NK-92 (cell line): ENCODE measurements around the gene KLHL29.

Experiments
- DNase-seq: peaks from one replicate; lab custom pipeline; 2025; ENCODE audit not compliant: unreplicated experiment; lab: John Stamatoyannopoulos, UW

The KLHL29 gene

GRCh38 chr2:23586741-23587306, 201.8 kb downstream of the KLHL29 start:
- no peak for DNase-seq

DNA sequence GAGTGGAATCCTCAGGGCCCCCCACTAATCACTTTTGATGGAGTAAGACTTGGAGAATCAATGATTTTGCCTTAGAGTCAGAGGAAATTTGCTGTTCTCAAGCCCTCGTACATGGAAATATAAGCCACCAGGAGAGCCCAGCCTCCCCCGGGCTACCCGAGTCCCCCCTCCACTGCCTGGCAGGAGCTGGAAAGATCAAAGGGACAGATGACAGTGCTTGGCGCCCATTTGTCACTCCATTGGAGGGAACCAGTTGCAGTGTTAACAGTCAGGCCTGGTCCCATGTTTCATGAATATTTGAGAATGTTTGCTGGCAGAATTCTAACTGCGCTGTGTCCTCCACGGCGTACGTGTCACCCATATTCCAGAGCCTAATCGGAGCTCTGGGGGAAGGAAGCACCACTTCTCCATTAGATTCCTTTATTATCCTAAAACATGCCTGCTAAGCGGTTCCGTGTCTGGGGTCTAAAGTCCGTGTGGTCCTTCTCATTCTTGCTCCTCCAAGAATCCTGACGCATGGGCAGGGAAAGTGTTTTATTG, 202.4 kb downstream of the KLHL29 start:
- DNase-seq, result no peak

DNA sequence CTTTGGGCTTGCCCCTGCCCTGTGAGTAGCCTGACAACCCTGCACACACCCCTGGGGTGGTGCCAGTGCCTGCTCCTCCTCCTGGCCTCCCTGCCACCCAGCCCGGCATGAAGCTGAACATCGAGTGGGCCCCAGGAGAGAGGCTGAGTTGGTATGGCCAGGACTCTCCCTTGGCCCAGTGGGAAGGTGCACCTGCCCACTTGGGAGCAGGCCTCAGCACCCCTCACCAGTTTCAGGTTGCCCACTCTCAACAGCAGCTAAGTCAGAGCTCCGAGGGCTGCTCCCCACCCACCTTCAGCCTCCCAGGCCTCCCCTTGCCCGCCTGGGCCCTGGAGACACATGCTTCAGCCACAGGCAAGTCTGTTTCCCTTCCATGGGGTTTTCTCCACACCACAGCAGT, 203.1 kb downstream of the KLHL29 start:
- DNase-seq, result no peak

DNA sequence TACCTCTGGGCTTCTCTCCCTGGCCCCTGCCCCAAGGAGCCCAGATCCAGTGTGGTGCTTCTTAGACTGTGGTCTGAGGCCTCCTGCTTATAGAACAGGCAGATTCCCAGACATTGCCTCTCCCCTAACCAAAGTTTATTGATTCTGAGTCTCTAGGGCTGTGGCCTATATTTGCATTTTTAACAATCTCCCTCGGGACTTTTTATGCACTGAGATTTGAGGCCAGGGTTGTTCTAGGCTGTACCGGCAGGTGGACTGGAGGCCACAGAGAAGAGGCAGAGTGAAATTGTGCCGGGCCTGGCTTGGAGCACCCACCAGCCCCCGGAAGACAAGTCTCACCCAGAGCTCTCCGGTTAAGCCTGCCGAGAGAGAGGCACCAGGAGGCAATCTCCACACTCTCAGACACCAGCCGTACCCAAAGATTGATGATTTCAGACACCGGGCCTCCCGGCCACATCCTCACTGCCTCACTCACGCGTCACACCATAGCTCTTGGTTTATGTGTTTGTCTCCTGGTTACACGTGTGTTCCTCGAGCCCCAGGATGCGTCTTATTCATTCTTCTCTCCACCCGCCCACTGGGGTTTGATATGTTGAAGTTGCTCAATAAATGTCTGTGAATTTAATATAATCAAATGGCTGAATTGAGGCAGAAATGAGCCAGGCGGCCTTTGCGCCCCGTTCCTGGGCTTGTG, 203.7 kb downstream of the KLHL29 start:
- DNase-seq, result no peak

DNA sequence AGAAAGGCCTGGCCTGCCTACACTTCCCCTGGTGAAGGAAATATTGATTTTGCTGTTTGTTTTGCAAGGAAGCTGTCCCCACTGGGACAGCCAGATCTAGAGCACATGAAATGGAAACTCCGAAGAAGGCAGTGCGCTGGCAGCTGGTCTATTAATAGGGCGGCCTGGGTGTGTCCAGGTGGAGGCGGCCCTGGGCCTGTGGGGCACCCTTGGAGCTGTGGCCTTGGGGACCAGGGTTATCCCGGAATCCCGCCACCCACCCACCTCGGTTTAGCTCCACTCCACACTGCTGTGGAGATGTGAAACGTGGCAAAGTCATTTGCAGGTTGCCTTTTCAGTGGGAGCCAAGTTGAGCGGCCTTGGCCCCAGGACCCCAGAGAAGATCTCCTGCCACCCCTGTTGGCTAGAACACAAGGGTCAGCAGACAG, 204.3 kb downstream of the KLHL29 start:
- no peak for DNase-seq

DNA sequence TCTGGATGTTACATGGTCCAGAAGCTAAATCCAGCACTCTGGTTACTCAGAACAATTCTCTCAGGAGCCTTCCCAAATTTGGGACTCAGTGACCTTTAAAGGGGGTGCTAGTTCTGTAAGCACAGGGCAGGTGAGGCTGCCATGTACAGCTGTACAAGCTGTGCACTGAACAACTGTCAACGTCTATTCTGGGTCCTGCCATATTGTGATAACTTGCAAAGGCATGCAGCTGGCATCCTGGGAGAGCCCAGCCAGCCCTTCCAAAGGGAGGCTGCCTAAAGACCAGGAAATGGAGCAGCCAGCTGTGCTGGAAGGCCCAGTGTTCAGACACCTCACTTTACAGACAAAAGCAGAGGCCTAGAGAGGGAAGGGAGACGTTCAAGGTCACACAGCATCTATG, 204.8 kb downstream of the KLHL29 start:
- DNase-seq, result no peak

DNA sequence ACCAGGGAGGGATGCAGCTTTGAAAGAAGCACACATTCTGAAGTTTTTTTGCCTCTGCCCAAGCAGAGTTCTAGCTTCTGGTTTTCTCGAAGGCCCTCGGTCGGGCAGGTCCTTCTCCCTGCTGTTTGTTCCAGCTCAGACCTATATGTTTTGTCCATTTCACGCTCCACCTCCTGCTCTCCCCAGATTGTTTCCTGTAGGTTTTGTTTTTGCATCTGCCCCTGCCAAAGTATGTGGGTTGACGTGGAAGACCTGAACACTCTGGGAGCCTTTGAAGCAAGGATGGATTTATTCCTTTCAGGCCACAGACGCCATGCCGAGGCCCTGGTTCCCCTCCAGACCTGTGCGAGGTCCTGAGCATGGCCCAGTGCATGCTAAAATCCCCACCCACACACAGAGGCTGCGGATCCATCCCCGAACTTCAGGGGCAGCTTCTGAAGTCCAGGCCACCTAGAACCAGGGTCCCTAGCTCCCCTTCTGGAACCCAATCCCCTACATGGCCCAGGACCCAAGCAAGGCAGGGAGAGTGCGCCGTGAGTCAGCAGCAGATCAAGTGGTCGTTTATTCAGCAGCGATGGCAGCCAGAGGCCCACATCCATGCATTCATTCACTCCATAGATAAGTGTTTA, 205.4 kb downstream of the KLHL29 start:
- DNase-seq, result no peak

- no peak for DNase-seq
Observed at GRCh38 chr2:23591111-23591510, 206.1 kb downstream of the KLHL29 start.

DNA sequence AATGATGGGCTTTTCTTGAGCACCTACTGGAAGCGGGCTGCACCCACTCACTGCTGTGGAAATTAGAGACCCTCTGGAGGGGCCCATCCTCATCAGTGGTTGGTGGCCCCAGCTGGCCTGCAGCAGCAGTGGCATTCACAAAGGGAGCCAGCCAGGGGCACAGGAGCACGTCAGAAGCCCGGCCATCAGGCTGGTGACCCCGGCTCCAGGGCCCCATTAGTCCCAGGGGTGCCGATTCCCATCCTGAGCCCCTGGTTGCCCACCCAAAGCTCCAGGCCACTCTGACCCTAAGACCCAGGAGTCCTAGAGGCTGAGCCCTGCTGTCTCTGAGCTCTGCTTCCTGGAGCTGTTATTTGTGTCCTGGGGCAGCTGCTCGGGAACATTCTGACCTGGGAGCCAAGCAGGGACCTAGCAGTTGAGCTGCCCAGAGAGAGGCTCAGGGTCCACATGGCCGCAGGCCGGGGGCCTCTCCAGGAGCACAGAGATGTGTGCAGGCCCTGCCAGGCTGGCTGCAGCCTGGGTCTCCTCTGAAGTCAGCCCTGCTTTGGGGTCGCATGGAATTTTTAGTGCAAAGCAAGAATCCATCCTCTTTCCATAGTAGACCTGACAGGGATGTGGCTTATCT, 207.2 kb downstream of the KLHL29 start:
- no peak for DNase-seq

DNA sequence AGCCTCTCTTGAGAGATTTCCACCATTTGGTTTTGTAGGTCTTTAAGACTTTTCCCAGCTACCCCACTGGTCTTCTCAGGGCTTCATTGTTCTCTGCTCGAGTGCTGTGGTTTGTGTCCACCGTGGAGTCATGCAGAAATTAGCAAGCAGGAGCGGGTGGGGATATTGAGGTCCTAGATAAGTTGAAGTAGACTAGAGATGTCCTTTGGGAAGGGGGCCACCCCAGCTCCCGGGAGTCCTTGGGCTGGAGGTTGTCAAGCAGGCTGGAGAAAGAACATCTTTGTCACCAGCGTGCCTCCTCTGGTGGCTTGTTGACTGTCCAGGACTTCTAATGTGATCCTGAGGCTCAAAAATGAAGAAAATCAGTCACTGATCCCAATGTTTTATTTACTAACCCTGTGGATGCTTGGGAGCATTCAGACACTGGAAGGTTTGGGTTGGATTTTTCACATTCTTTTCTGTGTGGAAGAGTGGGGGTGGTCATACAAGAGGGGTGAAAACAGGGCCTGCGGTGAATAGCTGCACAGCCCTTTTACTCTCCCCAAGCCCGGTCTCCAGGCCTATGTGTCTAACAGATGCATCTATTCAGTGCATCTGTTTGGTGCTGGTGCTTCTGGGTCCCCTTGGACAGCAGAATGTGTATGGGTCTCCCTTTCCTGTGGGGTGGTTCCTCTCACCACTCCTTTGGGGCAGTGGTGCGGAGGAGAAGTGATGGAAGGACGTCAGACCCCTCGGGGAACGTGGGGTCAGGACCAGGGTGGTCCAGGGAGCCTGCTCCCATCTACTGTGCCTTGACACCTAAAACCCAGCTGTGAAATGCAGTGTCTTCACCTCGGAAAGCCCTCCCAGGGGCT, 208.1 kb downstream of the KLHL29 start:
- no peak for DNase-seq

GRCh38 chr2:23593752-23594459, 208.9 kb downstream of the KLHL29 start:
- no peak for DNase-seq

DNA sequence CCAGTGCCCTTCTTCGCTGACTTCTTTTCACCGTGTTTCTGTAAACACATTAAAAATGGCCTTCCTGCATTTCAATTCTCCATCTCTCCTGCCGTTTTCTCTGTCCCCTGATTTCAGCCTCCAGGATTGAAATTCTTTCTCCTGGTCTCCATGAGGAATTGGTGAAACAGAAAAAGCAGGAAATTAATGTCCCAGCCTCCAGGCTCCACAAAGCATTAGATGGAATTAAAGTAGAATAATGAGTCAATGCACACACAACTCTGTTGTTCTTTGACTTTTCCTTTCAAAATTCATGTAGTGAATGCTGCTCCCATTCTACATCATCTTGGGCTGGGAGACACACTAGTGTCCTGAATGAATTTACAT, 209.5 kb downstream of the KLHL29 start:
- no peak for DNase-seq

DNA sequence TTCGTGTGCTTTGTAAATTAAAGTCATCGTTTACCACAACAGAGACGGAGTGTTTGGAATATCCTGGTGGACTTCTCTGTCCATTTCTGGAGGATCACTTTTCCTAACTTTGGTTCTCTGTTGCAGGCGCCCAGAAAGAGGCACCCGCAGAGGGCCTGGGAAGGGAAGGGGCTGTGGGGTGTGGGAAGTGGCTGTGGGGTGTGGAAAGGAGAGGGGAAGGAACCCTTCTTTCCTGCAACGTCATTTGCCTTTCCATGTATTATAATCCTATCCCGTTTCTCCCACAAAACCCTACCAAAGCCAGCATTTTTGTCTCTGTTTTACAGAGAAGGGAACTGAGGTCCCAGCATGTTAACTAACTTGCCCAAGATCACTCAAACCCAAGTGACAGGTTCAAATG, 210.0 kb downstream of the KLHL29 start:
- DNase-seq, result no peak

- no peak for DNase-seq
Observed at GRCh38 chr2:23595601-23596251, 210.7 kb downstream of the KLHL29 start.

GRCh38 chr2:23596316-23596885, 211.4 kb downstream of the KLHL29 start:
- DNase-seq, result no peak

GRCh38 chr2:23597687-23598086, 212.7 kb downstream of the KLHL29 start:
- no peak for DNase-seq

DNA sequence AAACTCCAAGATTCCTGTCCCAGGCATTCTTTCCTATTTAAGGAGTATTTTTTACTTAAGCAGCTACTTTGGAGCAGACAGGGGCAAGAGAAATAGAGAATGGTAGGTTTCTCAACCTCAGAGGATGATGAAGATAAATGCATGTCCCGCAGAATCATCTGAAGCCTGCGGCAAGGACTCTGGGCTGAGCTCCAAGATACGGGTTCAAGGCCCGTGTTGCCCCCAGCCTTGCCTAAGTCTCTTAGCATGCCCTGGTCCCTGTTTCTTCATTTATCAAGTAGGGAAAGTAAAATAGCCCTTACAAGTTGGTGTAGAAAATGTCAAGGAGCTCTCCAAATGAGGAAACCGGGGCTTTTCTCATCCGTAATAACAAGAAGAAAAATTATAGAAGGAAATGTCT, 214.0 kb downstream of the KLHL29 start:
- no peak for DNase-seq

DNA sequence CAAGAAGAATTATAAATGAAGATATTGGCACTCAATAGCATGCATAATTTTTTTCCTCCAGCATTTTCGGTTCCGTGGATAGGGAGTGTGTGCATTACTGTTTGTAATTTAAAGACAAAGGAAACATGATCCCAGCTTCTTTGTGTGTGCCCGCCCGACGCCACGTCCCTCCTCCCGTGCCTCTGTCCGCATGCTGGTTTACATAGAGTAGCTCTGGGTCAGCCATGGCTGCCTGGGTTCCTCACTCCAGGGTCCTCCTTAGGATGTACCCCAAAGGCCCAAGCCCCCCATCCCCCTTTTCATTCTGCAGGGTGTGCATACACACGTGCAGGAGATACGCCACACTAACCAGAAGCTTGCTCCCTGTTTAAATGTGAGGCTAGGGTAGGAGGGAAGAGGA, 214.7 kb downstream of the KLHL29 start:
- DNase-seq, result no peak

GRCh38 chr2:23600346-23600745, 215.4 kb downstream of the KLHL29 start:
- DNase-seq, result no peak
